Stimulated activated CD4-positive, alpha-beta T cell treated with anti-CD3 and anti-CD28 coated beads, Interleukin-15, amount 100 ng/mL, for 1 hour (primary cell): ENCODE data around the gene GADD45G.

Experiments used
- DNase-seq, 2 donors: peaks; one replicate each; pipeline ENCODE4 v3.0.0-alpha.2; 2020; ENCODE audit warnings: low read depth in 1 of 2, low spot score in 1 of 2

Gene GADD45G

DNA sequence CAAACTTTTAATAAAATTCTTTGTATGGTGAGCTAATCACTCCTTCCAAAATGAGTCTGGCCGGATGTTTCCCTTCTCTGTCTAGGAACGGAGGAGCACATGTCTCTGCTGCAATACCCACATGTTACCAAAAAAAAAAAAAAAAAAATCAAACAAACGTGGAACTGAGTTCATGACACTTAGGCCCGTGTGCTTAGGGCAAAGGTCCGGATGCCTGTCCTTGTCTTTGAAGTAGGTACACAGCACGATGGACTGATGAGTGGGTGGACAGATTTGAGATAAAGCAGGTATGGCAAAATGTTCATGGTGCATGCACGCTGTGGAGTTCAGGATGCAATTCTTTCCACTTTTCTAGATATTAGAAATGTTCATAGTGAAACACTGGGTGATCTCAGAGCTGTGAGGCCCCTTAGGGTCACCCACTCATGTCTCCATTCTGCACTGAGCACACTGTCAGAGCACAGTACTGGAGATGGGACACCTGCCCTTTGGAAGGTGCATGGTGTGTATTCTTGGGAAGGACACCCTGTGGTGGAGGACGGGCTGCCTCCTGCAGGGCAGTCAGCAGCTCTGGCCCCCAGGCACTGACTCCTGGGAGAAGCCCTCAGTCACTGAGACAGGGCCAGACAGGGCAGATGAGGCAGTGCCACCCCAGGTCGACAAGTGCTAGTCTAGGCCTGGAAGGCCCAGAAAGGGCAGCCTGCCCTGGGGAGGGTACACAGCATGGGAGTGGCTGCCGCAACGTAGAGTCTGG, 43.6 kb downstream of the GADD45G start:
- DNase-seq, result no peak

GRCh38 chr9:89649039-89649691, 44.4 kb downstream of the GADD45G start:
- no peak for DNase-seq

- DNase-seq, result no peak
Measured at GRCh38 chr9:89654025-89654662, 49.3 kb downstream of the GADD45G start.

- DNase-seq, result no peak
Measured at GRCh38 chr9:89655056-89655989, 50.5 kb downstream of the GADD45G start.
